Spinal cord (tissue), 4 donors: ENCODE data around the gene BLVRB. TPM values are rescaled to one million over a fixed set of nuclear protein-coding genes. Genes with fewer than 3 reads are reported as not detected.

Source experiments
- polyA plus RNA-seq, 2 donors: library from polyadenylated mRNA; unstranded; fragments of 120-200 nt; gene quantifications; one replicate each; pipeline ENCODE4 v1.2.1, GENCODE V29; 2013; ENCODE audit not compliant: insufficient read length in 2 of 2
- small RNA-seq: library from RNA; depleted of rRNA; stranded (forward); fragments of <200 nt; gene quantifications from one replicate; pipeline ENCODE3, GENCODE V24; 2014; ENCODE audit warnings: low replicate concordance
- total RNA-seq, 2 donors: library from RNA; depleted of rRNA in 1 of 2; stranded (reverse); fragments of 120-200 nt in 1 of 2; fragments of >200 nt in 1 of 2; gene quantifications; one replicate each; pipeline versions ENCODE4 v1.2.3 to v1.2.4, GENCODE V29; 2013 to 2014

Gene BLVRB
- total and polyA plus RNA-seq, 4 donors, result 23.0 to 102 (median 49.1) TPM

Small RNA genes within 50 kb of the gene (small RNA-seq; reads per million reads assigned to genes)
- not detected for gene RF00017

Other genes with a start within 250 kb of the BLVRB start
- gene TTC9B, start 247.4 kb downstream of the BLVRB start, total RNA-seq, result 10 to 100 TPM; 19.9 to 34.2 TPM
- 100 to 1,000 TPM; 134 to 139 TPM for gene TTC9B, start 247.4 kb downstream of the BLVRB start, polyA plus RNA-seq
- gene CCNP, start 239.1 kb downstream of the BLVRB start, total RNA-seq, result 1 to 10 TPM in 1 of 2 donors, under 1 TPM in 1; 0.69 to 1.3 TPM
- gene CCNP, start 239.1 kb downstream of the BLVRB start, polyA plus RNA-seq, result 1 to 10 TPM; 2.8 to 4.5 TPM
- 100 to 1,000 TPM in 1 of 2 donors, 10 to 100 TPM in 1; 62.8 to 126 TPM for gene AKT2, start 180.4 kb downstream of the BLVRB start, total RNA-seq
- gene AKT2, start 180.4 kb downstream of the BLVRB start, polyA plus RNA-seq, result 100 to 1,000 TPM; 154 to 210 TPM
- 1 to 10 TPM; 6.9 to 8.7 TPM for gene C19orf47, start 117.3 kb downstream of the BLVRB start, total RNA-seq
- gene C19orf47, start 117.3 kb downstream of the BLVRB start, polyA plus RNA-seq, result 10 to 100 TPM; 22.8 to 24.4 TPM
- gene PLD3, start 117.0 kb downstream of the BLVRB start, total RNA-seq, result 100 to 1,000 TPM; 257 to 394 TPM
- gene PLD3, start 117.0 kb downstream of the BLVRB start, polyA plus RNA-seq, result 100 to 1,000 TPM; 449 to 522 TPM
- gene HIPK4, start 75.6 kb downstream of the BLVRB start, total RNA-seq, result under 1 TPM; 0.10 to 0.11 TPM
- 1 to 10 TPM in 1 of 2 donors, under 1 TPM in 1; 0.70 to 1.6 TPM for gene HIPK4, start 75.6 kb downstream of the BLVRB start, polyA plus RNA-seq
- gene PRX, start 52.4 kb downstream of the BLVRB start, total RNA-seq, result 10 to 100 TPM; 28.7 to 51.7 TPM
- 1 to 10 TPM; 6.1 to 9.7 TPM for gene PRX, start 52.4 kb downstream of the BLVRB start, polyA plus RNA-seq
- gene SERTAD1, start 39.8 kb downstream of the BLVRB start, total RNA-seq, result 10 to 100 TPM in 1 of 2 donors, 1 to 10 TPM in 1; 8.1 to 11.4 TPM
- gene SERTAD1, start 39.8 kb downstream of the BLVRB start, polyA plus RNA-seq, result 1 to 10 TPM; 4.9 to 5.5 TPM
- 10 to 100 TPM; 15.9 to 35.4 TPM for gene SERTAD3, start 21.4 kb downstream of the BLVRB start, total RNA-seq
- 10 to 100 TPM; 13.3 to 14.5 TPM for gene SERTAD3, start 21.4 kb downstream of the BLVRB start, polyA plus RNA-seq
- gene SPTBN4, start 1.3 kb upstream of the BLVRB start, total RNA-seq, result 10 to 100 TPM; 13.9 to 24.2 TPM
- gene SPTBN4, start 1.3 kb upstream of the BLVRB start, polyA plus RNA-seq, result 10 to 100 TPM; 31.9 to 43.8 TPM
- 10 to 100 TPM in 1 of 2 donors, 1 to 10 TPM in 1; 9.6 to 11.8 TPM for gene SHKBP1, start 111.1 kb upstream of the BLVRB start, total RNA-seq
- gene SHKBP1, start 111.1 kb upstream of the BLVRB start, polyA plus RNA-seq, result 10 to 100 TPM; 36.9 to 43.1 TPM
- gene LTBP4, start 135.6 kb upstream of the BLVRB start, total RNA-seq, result 10 to 100 TPM; 57.6 to 82.0 TPM
- 100 to 1,000 TPM in 1 of 2 donors, 10 to 100 TPM in 1; 57.5 to 141 TPM for gene LTBP4, start 135.6 kb upstream of the BLVRB start, polyA plus RNA-seq
- gene NUMBL, start 224.9 kb upstream of the BLVRB start, total RNA-seq, result 10 to 100 TPM; 19.0 to 23.7 TPM
- 10 to 100 TPM; 46.6 to 66.5 TPM for gene NUMBL, start 224.9 kb upstream of the BLVRB start, polyA plus RNA-seq